ENCODE data around the gene SEMA4D.

- TF ChIP-seq POLR2AphosphoS5 (IDR thresholded peaks at IDR 0.05): no peak
- TF ChIP-seq EZH2 (IDR thresholded peaks at IDR 0.05; ENCODE audit: borderline replicate concordance, insufficient read depth, low read length, poor library complexity, severe bottlenecking): no peak
- no peak for TF ChIP-seq RAD21 (conservative IDR thresholded peaks at IDR 0.05)
- no peak for TF ChIP-seq CTCF (IDR thresholded peaks at IDR 0.05; ENCODE audit: poor library complexity, severe bottlenecking)
- no peak for TF ChIP-seq TAF1 (IDR thresholded peaks at IDR 0.05; ENCODE audit: low read depth)
- TF ChIP-seq EP300 (conservative IDR thresholded peaks at IDR 0.05; ENCODE audit: poor library complexity, severe bottlenecking): no peak
- no peak for TF ChIP-seq REST (IDR thresholded peaks at IDR 0.05; ENCODE audit: borderline replicate concordance)
- TF ChIP-seq MXI1 (conservative IDR thresholded peaks at IDR 0.05; ENCODE audit: poor library complexity, severe bottlenecking): no peak
- TF ChIP-seq SMC3 (conservative IDR thresholded peaks at IDR 0.05; ENCODE audit: poor library complexity): no peak
Observed at GRCh38 chr9:89514337-89514736, 16.4 kb upstream of the SEMA4D start.
